GM13976 (cell line): ENCODE measurements around the gene RHEB.

Source experiments
- DNase-seq: peaks from one replicate; pipeline ENCODE4 v3.0.0; 2012; ENCODE audit warnings: low spot score
- CTCF ChIP-seq: IDR thresholded peaks from 2 replicates; pipeline ENCODE4 v1.5.1; 2012; ENCODE audit warnings: borderline replicate concordance, mild to moderate bottlenecking; ENCODE audit not compliant: insufficient read depth; ENCODE audit errors: extremely low read depth, missing control alignments, control extremely low read depth
- in situ Hi-C: fragments of 300-500 bp; cut with MboI; formaldehyde crosslinking; loops from one replicate; pipeline ENCODE4 v1.12.0; 2022; ENCODE audit warnings: low sequenced_read_pairs, mixed read lengths, inconsistent platforms; ENCODE audit not compliant: unreplicated experiment

RHEB gene

DNA sequence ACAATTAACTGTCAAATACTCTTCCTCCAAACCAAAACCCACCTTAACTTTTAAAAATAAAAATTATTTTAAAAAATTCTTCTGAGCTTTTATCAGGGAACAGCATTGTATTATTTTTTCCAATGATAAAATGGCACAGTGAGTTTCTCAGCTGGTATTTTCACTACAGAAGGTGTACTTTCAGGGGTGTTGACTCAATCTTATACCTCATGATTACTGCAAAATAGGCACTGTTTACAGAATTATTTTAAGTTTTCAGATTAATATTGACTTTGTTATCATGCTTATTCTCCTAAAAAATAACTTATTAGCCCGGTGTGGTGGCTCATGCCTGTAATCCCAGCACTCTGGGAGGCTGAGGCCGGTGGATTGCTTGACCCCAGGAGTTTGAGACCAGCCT, 24.3 kb downstream of the RHEB start:
- no peak for TF ChIP-seq CTCF
- DNase-seq: no peak
- in situ Hi-C loops: no loop called here

DNA sequence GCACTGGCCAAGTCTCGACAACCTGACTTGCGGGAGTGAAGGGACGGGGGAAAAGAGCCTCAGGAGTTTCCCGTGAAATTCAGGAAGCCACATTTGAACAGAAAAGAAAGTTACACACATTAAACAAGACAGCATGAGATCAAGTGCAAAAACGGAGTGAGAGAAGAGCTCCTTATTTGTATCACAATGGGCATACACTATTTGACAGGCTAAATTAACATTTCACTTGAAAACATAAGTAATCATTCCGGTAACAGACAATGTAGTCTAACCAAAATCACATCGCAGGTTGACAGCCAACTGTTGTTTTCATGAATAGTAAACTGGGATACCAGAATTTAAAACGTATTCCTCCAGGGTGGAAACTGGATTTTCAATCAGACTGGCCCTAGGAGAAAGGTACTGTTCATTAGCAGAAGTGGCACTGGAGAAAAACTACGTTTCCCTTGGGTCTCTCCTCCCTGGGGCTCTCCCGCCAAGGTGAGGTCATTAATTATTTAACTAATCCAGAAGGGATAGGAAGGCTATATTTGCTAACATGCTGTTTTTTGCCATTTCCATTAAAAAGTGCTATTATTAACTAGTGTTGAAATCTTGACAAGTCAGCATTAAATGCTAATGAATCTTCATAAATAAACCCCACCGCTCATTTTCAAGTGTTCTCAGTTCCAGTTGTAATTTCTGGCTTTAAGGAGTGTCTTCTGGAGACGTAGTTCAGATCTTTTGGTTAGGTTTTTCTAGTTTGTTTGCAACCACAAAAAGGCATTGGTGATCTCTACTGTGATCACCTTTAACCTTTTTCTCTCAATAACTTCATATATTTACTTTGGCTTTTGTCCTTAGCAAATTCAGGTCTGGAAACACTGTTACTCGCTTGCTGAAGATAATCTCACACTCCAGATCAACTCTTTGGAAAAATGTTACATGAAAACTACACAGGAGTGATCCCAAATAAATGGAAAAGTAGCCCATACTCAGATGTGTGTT, 25.1 kb downstream of the RHEB start:
- in situ Hi-C loops: no loop called here

GRCh38 chr7:151493083-151493482, 26.6 kb downstream of the RHEB start:
- in situ Hi-C loops: no loop called here
- TF ChIP-seq CTCF: no peak
- DNase-seq: no peak

More for the DNA sequence above, 25.1 kb downstream of the RHEB start:
- no peak for TF ChIP-seq CTCF
- no peak for DNase-seq

DNA sequence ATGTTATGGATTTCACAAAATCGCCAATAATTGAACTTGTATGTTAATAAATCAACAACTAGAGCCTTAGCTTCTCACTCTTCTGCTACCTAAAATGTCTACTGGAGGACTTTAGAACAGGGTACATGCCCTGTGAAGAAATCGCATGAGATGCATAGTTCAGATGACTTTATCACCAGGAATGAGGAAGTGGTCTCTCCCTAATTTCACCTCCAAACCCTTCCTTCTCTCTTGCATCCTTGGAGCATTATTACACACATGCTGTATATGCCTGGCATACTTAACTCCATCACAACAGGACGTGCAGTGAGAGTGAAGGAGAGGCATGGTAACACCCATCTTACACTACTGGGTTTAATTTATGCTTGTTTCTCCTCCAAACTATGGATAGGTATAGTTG, 27.8 kb downstream of the RHEB start:
- TF ChIP-seq CTCF: no peak
- in situ Hi-C loops: no loop called here
- no peak for DNase-seq

- TF ChIP-seq CTCF: no peak
- no peak for DNase-seq
- in situ Hi-C loops: no loop called here
Measured at GRCh38 chr7:151490456-151491105, 29.1 kb downstream of the RHEB start.

GRCh38 chr7:151489498-151489897, 30.2 kb downstream of the RHEB start:
- in situ Hi-C loops: no loop called here

More at GRCh38 chr7:151489498-151489897, 30.2 kb downstream of the RHEB start:
- no peak for TF ChIP-seq CTCF
- no peak for DNase-seq
